Prostate gland (tissue), 2 donors: ENCODE measurements around the gene C6orf89.

Source experiments
- POLR2A ChIP-seq: fragments of 450-650 bp; IDR thresholded peaks from one replicate; pipeline ENCODE4 v1.6.1; 2016; ENCODE audit warnings: antibody characterized with exemption, mild to moderate bottlenecking
- POLR2AphosphoS5 ChIP-seq: sonication (generic); formaldehyde crosslinking; IDR thresholded peaks from one replicate; pipeline ENCODE4 v1.6.1; 2017; ENCODE audit warnings: antibody characterized with exemption
- TF ChIP-seq, protein P1 (sequence below), 4 experiments: fragments of 200-600 bp in 2 of 4; fragments of 450-650 bp in 2 of 4; sonication (generic) in 2 of 4; IDR thresholded peaks; 1 replicate in 3 of 4; 2 replicates in 1 of 4; pipeline ENCODE4 v1.5.1; 2016 to 2019; ENCODE audit warnings: antibody characterized with exemption in 4 of 4, mild to moderate bottlenecking in 2 of 4, moderate library complexity in 2 of 4

DNA sequence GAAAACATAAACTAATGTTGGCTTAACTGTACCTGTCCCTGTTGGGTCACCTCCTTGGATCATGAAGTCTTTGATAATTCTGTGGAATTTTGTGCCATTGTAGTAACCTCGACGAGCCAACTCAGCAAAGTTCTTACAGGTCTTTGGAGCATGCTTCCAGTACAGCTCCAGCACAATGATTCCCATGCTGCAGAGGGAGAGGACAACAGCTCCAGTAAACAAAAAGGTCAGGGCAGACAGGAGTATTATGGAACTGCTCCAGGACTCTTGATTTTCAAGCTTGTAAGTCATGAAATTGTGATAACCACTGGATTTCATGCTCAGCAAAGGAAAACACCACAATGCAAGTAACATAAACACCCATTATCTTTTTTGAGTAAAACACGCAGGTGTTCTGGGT is 14.1 kb upstream of the C6orf89 start:
- TF ChIP-seq, protein P1, sequence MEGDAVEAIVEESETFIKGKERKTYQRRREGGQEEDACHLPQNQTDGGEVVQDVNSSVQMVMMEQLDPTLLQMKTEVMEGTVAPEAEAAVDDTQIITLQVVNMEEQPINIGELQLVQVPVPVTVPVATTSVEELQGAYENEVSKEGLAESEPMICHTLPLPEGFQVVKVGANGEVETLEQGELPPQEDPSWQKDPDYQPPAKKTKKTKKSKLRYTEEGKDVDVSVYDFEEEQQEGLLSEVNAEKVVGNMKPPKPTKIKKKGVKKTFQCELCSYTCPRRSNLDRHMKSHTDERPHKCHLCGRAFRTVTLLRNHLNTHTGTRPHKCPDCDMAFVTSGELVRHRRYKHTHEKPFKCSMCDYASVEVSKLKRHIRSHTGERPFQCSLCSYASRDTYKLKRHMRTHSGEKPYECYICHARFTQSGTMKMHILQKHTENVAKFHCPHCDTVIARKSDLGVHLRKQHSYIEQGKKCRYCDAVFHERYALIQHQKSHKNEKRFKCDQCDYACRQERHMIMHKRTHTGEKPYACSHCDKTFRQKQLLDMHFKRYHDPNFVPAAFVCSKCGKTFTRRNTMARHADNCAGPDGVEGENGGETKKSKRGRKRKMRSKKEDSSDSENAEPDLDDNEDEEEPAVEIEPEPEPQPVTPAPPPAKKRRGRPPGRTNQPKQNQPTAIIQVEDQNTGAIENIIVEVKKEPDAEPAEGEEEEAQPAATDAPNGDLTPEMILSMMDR (IDR thresholded peaks at IDR 0.05) = no peak
- TF ChIP-seq POLR2A (no peak), POLR2AphosphoS5 (no peak)
